Sigmoid colon (tissue), 7 donors: ENCODE data around the gene MYO19. TPM values are rescaled to one million over a fixed set of nuclear protein-coding genes. Genes with fewer than 3 reads are reported as not detected.

Experiments
- DNase-seq: peaks from one replicate; pipeline ENCODE4 v3.0.0-alpha.2; 2019
- H3K27ac ChIP-seq, 4 donors: fragments of 200-600 bp; sonication (generic); one replicate each; pipeline ENCODE4 v1.5.1; 2016 to 2019; ENCODE audit warnings: mild to moderate bottlenecking in 1 of 4
- H3K27me3 ChIP-seq, 3 donors: fragments of 200-600 bp; sonication (generic); one replicate each; pipeline ENCODE4 v1.5.1; 2019; ENCODE audit warnings: mild to moderate bottlenecking in 1 of 3
- H3K36me3 ChIP-seq, 4 donors: fragments of 200-600 bp; sonication (generic); one replicate each; pipeline ENCODE4 v1.5.1; 2016 to 2019
- H3K4me1 ChIP-seq, 4 donors: fragments of 200-600 bp; sonication (generic); one replicate each; pipeline ENCODE4 v1.5.1; 2017 to 2019
- H3K4me3 ChIP-seq, 4 donors: fragments of 200-600 bp; sonication (generic); one replicate each; pipeline ENCODE4 v1.5.1; 2017 to 2019; ENCODE audit warnings: mild to moderate bottlenecking in 2 of 4, moderate library complexity in 1 of 4
- H3K9me3 ChIP-seq, 4 donors: fragments of 200-600 bp in 3 of 4; sonication (generic) in 3 of 4; one replicate each; pipeline versions ENCODE4 v1.5.1 to v1.6.1; 2013 to 2019
- CTCF ChIP-seq, 4 experiments: fragments of 450-650 bp in 3 of 4; fragments of 200-600 bp in 1 of 4; IDR thresholded peaks; one replicate each; pipeline ENCODE4 v1.5.1; 2016 to 2019; ENCODE audit warnings: antibody characterized with exemption in 4 of 4, mild to moderate bottlenecking in 3 of 4, moderate library complexity in 2 of 4
- EP300 ChIP-seq, 4 donors: sonication (generic); formaldehyde crosslinking; IDR thresholded peaks; one replicate each; pipeline ENCODE4 v1.6.1; 2017; ENCODE audit warnings: antibody characterized with exemption in 4 of 4
- POLR2A ChIP-seq, 2 donors: fragments of 450-650 bp; IDR thresholded peaks; one replicate each; pipeline ENCODE4 v1.6.1; 2016; ENCODE audit warnings: antibody characterized with exemption in 2 of 2, mild to moderate bottlenecking in 2 of 2, moderate library complexity in 2 of 2
- POLR2AphosphoS5 ChIP-seq, 4 donors: sonication (generic); formaldehyde crosslinking; IDR thresholded peaks; one replicate each; pipeline ENCODE4 v1.6.1; 2017; ENCODE audit warnings: antibody characterized with exemption in 4 of 4
- WGBS, 2 donors: extraction: QIAGEN DNeasy Blood & Tissue Kit; methylation state at CpG; one replicate each; pipeline ENCODE4 v1.1.7; 2013; 5-methylcytosine and 5-hydroxymethylcytosine counted together
- intact Hi-C: fragments of 100-400 bp; cut with DNase I; formaldehyde crosslinking; loops from one replicate; pipeline ENCODE4 v1.15.1; 2023
- polyA plus RNA-seq, 3 donors: library from polyadenylated mRNA; stranded (reverse); fragments of 200-250 nt; gene quantifications; one replicate each; pipeline ENCODE4 v1.2.3, GENCODE V29; 2013
- total RNA-seq, 4 donors: library from RNA; depleted of rRNA; stranded (reverse); fragments of >200 nt; gene quantifications; one replicate each; pipeline ENCODE4 v1.1.0, GENCODE V29; 2016
- donor health status: healthy with polysubstance abuse.
- donor health status: Bipolar disorder and iron deficiency.
- donor health status: healthy.

MYO19 gene
- total and polyA plus RNA-seq, 7 donors: 19.2 to 67.2 (median 57.8) TPM

GRCh38 chr17:36474571-36474970 lies 60.1 kb downstream of the MYO19 start:
- no peaks in the 10 kb centered on the region for H3K36me3 ChIP-seq
- H3K9me3 ChIP-seq: no peaks in the 10 kb centered on the region
- H3K4me1 ChIP-seq: no peaks in the 10 kb centered on the region
- intact Hi-C loops: no loop called here
- H3K27me3 ChIP-seq: peaks cover 0 to 5% (median 0%) of the 10 kb centered on the region in 3 donors
- WGBS, 2 donors: 39 to 56% methylated on average over 7 of the region's 7 CpGs
- TF ChIP-seq POLR2A (IDR thresholded peaks at IDR 0.05) (no peak), CTCF (IDR thresholded peaks at IDR 0.05) (no peak), EP300 (IDR thresholded peaks at IDR 0.05) (no peak), POLR2AphosphoS5 (IDR thresholded peaks at IDR 0.05) (no peak)
- H3K27ac ChIP-seq: no peak overlapping the region
- no peak for DNase-seq
- H3K4me3 ChIP-seq: no peak overlapping the region

- no peaks in the 10 kb centered on the region for H3K36me3 ChIP-seq
- H3K27ac ChIP-seq: no peak overlapping the region
- H3K4me1 ChIP-seq: no peaks in the 10 kb centered on the region
- H3K4me3 ChIP-seq: no peak overlapping the region
- intact Hi-C loops: no loop called here
- DNase-seq: no peak
- no peaks in the 10 kb centered on the region for H3K9me3 ChIP-seq
- peaks cover 0 to 29% (median 7%) of the 10 kb centered on the region in 3 donors for H3K27me3 ChIP-seq
- TF ChIP-seq POLR2AphosphoS5 (IDR thresholded peaks at IDR 0.05) (no peak), CTCF (IDR thresholded peaks at IDR 0.05) (no peak), EP300 (IDR thresholded peaks at IDR 0.05) (no peak), POLR2A (IDR thresholded peaks at IDR 0.05) (no peak)
These were observed 64.2 kb downstream of the MYO19 start for GRCh38 chr17:36470499-36470898.

DNA sequence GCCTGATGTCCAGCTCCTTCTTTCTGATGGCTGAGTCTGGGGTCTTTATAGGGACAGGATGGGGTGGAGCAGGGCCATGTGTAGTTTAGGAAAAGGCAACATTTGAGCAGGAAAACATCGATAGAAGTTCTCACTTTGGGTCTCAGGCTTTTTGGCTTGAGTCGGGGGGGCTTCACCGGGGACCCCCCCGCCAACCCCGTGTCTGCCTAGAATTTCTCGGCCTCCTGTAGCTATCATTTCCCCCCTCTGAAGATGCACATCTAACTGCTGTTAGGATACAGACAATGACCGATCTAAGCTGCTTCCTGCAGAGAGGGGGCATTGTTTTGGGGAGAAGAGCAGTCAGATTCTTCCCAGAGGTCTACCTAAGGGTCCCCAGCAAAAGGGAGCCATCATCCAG lies 64.9 kb downstream of the MYO19 start:
- peaks cover 2 to 37% (median 15%) of the 10 kb centered on the region in 3 donors for H3K27me3 ChIP-seq
- intact Hi-C loops: no loop called here

DNA sequence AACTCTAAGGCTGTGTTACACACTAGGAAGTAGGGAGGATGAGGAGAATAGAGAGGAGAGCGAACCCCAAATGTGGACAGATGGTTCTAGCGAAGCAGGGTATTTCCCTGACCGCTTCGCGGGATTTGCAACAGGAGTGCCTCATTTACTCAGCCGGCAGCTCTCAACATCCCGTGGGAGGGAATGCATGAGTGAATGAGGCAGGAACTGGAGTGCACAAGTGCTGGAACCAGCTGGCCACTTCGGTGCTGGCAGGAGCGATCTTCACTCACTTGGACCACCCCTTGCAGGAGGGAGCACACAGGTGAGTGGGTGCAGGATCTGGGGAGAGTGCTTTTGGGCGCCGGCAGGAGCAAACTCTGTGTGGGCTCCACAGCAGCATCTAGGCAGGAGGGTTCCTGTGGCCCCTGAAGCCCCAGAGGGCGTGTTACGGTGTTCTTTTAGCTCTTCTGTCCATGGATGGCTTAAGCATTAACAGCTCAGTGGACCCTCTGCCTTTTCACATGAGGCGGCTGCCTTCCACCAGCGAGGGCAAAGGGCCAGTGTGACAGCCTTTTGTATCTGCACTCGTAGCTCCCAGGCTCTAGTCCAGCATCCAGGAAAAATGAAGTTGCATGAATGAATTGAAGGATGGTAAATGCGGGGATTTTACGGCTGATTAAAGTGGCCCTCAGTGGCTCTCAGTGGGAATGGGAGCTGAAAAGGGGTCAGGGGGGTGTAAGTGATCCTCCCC lies 65.6 kb downstream of the MYO19 start:
- Histone ChIP-seq H3K27ac (no peak overlapping the region), H3K36me3 (no peaks in the 10 kb centered on the region), H3K27me3 (peaks cover 8 to 43% (median 22%) of the 10 kb centered on the region in 3 donors), H3K9me3 (no peaks in the 10 kb centered on the region), H3K4me3 (no peak overlapping the region), H3K4me1 (peaks cover 0 to under 1% (median 0%) of the 10 kb centered on the region in 4 donors)
- peak; percentile 25 for DNase-seq
- WGBS, 2 donors: 69 to 73% methylated on average over 18 of the region's 18 CpGs
- no peak for TF ChIP-seq EP300 (IDR thresholded peaks at IDR 0.05)
- no peak for TF ChIP-seq POLR2A (IDR thresholded peaks at IDR 0.05)
- no peak for TF ChIP-seq CTCF (IDR thresholded peaks at IDR 0.05)
- TF ChIP-seq POLR2AphosphoS5 (IDR thresholded peaks at IDR 0.05): no peak
- intact Hi-C loops: no loop called here

More for the DNA sequence above, 64.9 kb downstream of the MYO19 start:
- no peaks in the 10 kb centered on the region for H3K36me3 ChIP-seq
- TF ChIP-seq EP300 (IDR thresholded peaks at IDR 0.05): no peak
- no peak for TF ChIP-seq POLR2A (IDR thresholded peaks at IDR 0.05)
- H3K4me3 ChIP-seq: no peak overlapping the region
- no peaks in the 10 kb centered on the region for H3K4me1 ChIP-seq
- H3K9me3 ChIP-seq: no peaks in the 10 kb centered on the region
- no peak overlapping the region for H3K27ac ChIP-seq
- peak; percentile 0 for DNase-seq
- 71 to 76% methylated on average over 7 of the region's 7 CpGs for WGBS, 2 donors

- TF ChIP-seq POLR2AphosphoS5 (IDR thresholded peaks at IDR 0.05): no peak
- no peak for TF ChIP-seq POLR2A (IDR thresholded peaks at IDR 0.05)
- no peak overlapping the region for H3K4me3 ChIP-seq
- intact Hi-C loops: no loop called here
- H3K36me3 ChIP-seq: no peaks in the 10 kb centered on the region
- H3K27ac ChIP-seq: no peak overlapping the region
- WGBS, 2 donors: 17 to 30% methylated on average over 21 of the region's 21 CpGs
- H3K4me1 ChIP-seq: peaks cover 0 to 5% (median 0%) of the 10 kb centered on the region in 4 donors
- DNase-seq: no peak
- H3K27me3 ChIP-seq: peaks cover 13 to 63% (median 29%) of the 10 kb centered on the region in 3 donors
- H3K9me3 ChIP-seq: no peaks in the 10 kb centered on the region
These were observed 69.9 kb downstream of the MYO19 start for GRCh38 chr17:36464765-36465088.
